Activated naive CD4-positive, alpha-beta T cell (primary cell): Measurements from ENCODE around the gene CPNE4.

Experiments
- DNase-seq, 4 experiments: peaks; one replicate each; lab custom pipeline; 2025; lab: John Stamatoyannopoulos, UW

Gene CPNE4

DNA sequence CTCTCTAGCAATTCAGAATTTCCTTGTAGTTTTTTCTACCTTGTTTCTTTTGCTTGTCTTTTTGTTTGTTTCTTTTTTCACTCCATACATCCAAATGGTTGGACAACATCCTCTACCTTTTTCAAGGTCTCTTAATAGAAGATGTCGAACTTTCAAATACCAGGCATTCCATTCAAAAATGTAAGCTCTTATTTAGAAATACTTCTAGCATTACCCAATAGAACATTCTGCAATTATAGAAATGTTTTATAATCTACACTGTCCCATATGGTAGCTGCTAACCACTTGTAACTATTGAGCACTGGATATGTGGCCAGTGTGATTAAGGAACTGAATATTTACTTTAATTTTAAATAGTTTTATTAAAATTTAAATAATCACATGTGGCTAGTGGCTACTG lies 335.8 kb downstream of the CPNE4 start:
- DNase-seq: no peak

GRCh38 chr3:131694376-131694775 lies 340.4 kb downstream of the CPNE4 start:
- DNase-seq: no peak

- DNase-seq: no peak
Measured at GRCh38 chr3:131692356-131692755, 342.5 kb downstream of the CPNE4 start.

DNA sequence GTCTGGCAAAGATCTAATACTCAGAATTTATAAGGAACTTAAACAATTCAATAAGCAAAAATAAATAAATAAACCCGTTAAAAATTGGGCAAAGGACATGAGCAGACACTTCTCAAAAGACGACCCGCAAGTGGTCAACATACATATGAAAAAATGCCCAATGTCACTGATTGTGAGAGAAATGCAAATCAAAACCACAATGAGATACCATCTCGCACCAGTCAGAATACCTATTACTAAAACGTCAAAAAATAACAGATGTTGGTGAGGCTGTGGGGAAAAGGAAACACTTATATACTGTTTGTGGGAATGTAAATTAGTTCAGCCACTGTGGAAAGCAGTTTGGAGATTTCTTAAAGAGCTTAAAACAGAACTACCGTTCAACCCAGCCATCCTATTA lies 344.0 kb downstream of the CPNE4 start:
- DNase-seq: no peak

DNA sequence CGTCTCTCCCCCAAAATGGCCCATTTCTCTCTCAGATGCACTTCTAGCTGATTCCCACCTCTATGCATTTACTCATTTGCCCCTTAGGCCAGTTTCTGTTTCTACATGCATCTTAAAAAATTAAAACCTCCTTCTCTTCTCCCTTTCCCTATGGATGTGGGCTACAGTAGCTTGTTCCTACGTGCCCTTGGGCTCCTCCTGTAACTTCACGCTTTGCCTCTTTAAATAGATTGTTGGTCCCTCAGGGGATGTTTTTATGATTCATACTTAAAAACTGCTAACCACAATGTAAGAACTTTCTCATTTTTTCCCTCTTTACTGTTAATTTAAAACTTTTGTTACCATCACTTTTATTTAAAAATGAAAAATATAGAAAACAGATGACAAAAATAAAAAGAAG lies 346.4 kb downstream of the CPNE4 start:
- DNase-seq: no peak

- no peak for DNase-seq
Measured at GRCh38 chr3:131669600-131669999, 365.2 kb downstream of the CPNE4 start.

- DNase-seq: no peak
Measured at GRCh38 chr3:131658771-131659170, 376.0 kb downstream of the CPNE4 start.

GRCh38 chr3:131658115-131658514 lies 376.7 kb downstream of the CPNE4 start:
- DNase-seq: no peak

GRCh38 chr3:131655070-131655690 lies 379.6 kb downstream of the CPNE4 start:
- no peak for DNase-seq

GRCh38 chr3:131645638-131646037 lies 389.2 kb downstream of the CPNE4 start:
- DNase-seq: no peak

GRCh38 chr3:131636266-131636775 lies 398.5 kb downstream of the CPNE4 start:
- DNase-seq: no peak

- DNase-seq: no peak
Measured at GRCh38 chr3:131630807-131631206, 404.0 kb downstream of the CPNE4 start.

DNA sequence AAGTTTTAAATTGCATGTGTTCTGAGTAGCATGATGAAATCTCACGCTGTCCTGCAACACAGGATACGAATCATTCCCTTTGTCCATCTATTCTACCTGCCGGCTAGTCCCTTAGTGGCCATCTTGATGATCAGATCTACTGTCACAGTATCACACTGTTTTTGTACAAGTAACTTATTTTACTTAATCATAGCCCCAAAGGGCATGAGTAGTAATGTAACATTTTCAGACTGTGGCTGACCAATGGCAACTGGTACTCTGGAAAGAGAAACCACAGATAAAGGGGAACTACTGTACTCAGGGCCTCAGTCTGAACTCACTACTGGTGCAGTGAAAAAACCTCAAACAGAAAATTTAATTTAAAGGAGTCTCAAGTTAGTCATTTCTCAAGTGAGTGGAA lies 404.7 kb downstream of the CPNE4 start:
- no peak for DNase-seq

DNA sequence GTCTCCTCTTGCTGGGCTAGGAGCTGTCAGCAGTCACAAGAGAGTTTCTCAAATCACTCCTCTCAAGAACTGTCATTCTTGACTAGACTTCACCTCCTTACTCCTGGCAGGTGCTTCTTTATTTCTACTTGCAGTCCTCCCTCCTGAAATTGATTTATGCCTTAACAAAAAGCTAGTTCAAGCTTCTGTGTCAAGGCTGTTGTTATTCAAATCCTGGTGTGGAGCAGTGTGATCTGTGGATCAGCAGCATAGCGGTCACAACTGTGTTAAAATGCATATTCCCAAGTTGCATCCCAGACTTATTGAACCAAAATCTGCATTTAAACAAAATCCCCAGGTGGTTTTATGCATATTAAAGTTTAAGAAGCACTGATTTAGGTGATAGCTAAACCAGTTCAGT lies 411.4 kb downstream of the CPNE4 start:
- DNase-seq: no peak

DNA sequence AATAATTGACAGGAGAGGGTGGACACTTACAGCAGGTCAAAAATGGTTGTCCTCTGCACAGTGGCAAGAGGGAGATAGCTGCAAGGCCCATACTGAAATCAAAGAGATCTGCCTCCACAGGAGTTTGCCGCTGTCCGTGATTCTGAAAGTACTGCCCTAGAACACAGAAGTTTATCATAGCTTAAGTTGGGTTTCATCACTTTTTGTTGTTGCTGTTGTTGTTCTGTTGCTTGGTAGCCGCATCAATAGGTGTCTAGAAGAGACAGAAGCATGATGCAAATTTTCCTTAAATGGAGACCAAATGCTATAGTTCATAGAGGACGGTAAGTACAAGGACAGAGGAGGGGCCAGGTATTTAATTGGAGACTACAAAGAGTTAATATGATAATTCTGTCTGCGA lies 412.1 kb downstream of the CPNE4 start:
- DNase-seq: no peak

- no peak for DNase-seq
Measured at GRCh38 chr3:131620977-131621376, 413.8 kb downstream of the CPNE4 start.

DNA sequence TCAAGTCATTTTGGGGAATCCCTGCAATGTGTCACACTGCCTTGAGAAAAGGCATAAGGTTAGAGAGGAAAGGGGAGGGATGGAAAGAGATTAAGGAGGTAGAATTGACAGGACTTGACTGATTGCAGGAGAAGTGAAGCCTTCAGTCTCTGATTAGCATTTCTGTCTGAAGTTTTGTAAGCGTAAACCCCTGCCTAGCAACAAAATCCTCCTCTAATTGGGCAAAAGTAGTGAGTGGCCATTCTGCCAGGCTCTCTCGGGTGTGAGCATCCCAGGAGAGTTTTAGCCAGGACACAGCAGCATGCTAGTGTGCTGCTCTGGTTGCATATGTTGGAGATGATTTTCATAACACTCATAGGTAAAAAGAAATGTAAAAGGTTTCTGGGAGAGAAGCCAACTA lies 415.0 kb downstream of the CPNE4 start:
- DNase-seq: no peak

GRCh38 chr3:131616719-131617118 lies 418.1 kb downstream of the CPNE4 start:
- no peak for DNase-seq

GRCh38 chr3:131612745-131613144 lies 422.1 kb downstream of the CPNE4 start:
- DNase-seq: no peak

GRCh38 chr3:131610174-131610573 lies 424.6 kb downstream of the CPNE4 start:
- DNase-seq: no peak

DNA sequence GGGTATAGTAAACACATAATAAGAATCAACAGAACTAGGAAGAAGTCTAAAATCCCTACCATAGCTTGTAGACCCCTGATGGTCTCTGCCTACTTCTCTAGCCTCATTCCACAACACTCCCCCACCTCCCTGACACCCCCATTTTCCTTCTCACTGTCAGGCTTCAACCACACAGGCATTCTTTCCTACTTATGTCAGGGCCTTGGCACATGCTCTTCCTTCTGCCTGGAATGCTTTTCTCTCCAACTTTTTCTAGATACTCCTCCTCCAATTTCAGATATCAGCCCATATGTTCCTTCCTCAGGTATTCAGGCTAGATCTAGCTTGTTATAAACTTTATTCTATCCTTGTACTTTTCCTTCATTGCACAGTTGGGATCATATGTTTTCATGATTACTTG lies 426.1 kb downstream of the CPNE4 start:
- DNase-seq: no peak

GRCh38 chr3:131608296-131608695 lies 426.5 kb downstream of the CPNE4 start:
- no peak for DNase-seq

- no peak for DNase-seq
Measured at GRCh38 chr3:131605916-131606315, 428.9 kb downstream of the CPNE4 start.

GRCh38 chr3:131602011-131602779 lies 432.6 kb downstream of the CPNE4 start:
- no peak for DNase-seq
